Neural progenitor cell (in vitro differentiated cells): ENCODE data around the gene EVA1A.

Experiments used
- CTCF ChIP-seq: fragments of 200-600 bp; sonication (generic); IDR thresholded peaks from 2 replicates; pipeline ENCODE4 v1.5.1; 2017; ENCODE audit warnings: antibody characterized with exemption, mild to moderate bottlenecking
- EZH2 ChIP-seq: fragments of 200-600 bp; sonication (generic); IDR thresholded peaks from 2 replicates; pipeline ENCODE4 v1.6.1; 2017; ENCODE audit warnings: antibody characterized with exemption, mild to moderate bottlenecking, moderate library complexity

- TF ChIP-seq CTCF (no peak), EZH2 (no peak)
These were observed 66.5 kb downstream of the EVA1A start for GRCh38 chr2:75494137-75494769.
